ENCODE results near the gene TSPYL1.
"Not testable (repeated sequence)": the region's sequence is repeated elsewhere in the genome, so short reads cannot be mapped to it uniquely, and the experiment has no call there.

The TSPYL1 gene

GRCh38 chr6:116279232-116280160 lies at the start of gene TSPYL1:
Gene TSPYL1 (minus strand): TSS chr6:116279930. CDS start chr6:116279830, 100 bp downstream.
- peak; percentile 82 for DNase-seq

GRCh38 chr6:116329156-116329555 lies 49.4 kb upstream of the TSPYL1 start:
- no peak for DNase-seq

GRCh38 chr6:116328528-116328903 lies 48.8 kb upstream of the TSPYL1 start:
- DNase-seq = no peak

GRCh38 chr6:116327803-116328527 lies 48.2 kb upstream of the TSPYL1 start:
- no peak for DNase-seq

- no peak for DNase-seq
Measured at GRCh38 chr6:116326996-116327395, 47.3 kb upstream of the TSPYL1 start.

GRCh38 chr6:116326181-116326671 lies 46.5 kb upstream of the TSPYL1 start:
- no peak for DNase-seq

GRCh38 chr6:116325634-116326132 lies 46.0 kb upstream of the TSPYL1 start:
- DNase-seq = not testable (repeated sequence)

GRCh38 chr6:116323863-116324262 lies 44.1 kb upstream of the TSPYL1 start:
- no peak for DNase-seq

- DNase-seq = not testable (repeated sequence)
Measured at GRCh38 chr6:116321933-116322332, 42.2 kb upstream of the TSPYL1 start.

GRCh38 chr6:116316772-116317467 lies 37.2 kb upstream of the TSPYL1 start:
- DNase-seq = no peak

GRCh38 chr6:116314878-116315277 lies 35.1 kb upstream of the TSPYL1 start:
- DNase-seq = no peak

- DNase-seq = no peak
Measured at GRCh38 chr6:116314218-116314617, 34.5 kb upstream of the TSPYL1 start.

GRCh38 chr6:116313101-116313776 lies 33.5 kb upstream of the TSPYL1 start:
- DNase-seq = no peak

- DNase-seq = no peak
Measured at GRCh38 chr6:116309657-116310056, 29.9 kb upstream of the TSPYL1 start.

- DNase-seq = no peak
Measured at GRCh38 chr6:116309001-116309400, 29.3 kb upstream of the TSPYL1 start.

- no peak for DNase-seq
Measured at GRCh38 chr6:116307633-116308032, 27.9 kb upstream of the TSPYL1 start.

GRCh38 chr6:116307001-116307400 lies 27.3 kb upstream of the TSPYL1 start:
- no peak for DNase-seq

GRCh38 chr6:116304538-116305097 lies 24.9 kb upstream of the TSPYL1 start:
- DNase-seq = no peak

- DNase-seq = no peak
Measured at GRCh38 chr6:116301104-116301503, 21.4 kb upstream of the TSPYL1 start.

- no peak for DNase-seq
Measured at GRCh38 chr6:116300566-116300965, 20.8 kb upstream of the TSPYL1 start.

GRCh38 chr6:116298973-116299372 lies 19.2 kb upstream of the TSPYL1 start:
- DNase-seq = no peak

GRCh38 chr6:116298273-116298672 lies 18.5 kb upstream of the TSPYL1 start:
- DNase-seq = no peak
